ENCODE results near the gene ROM1. TPM values are rescaled to one million over a fixed set of nuclear protein-coding genes. Genes with fewer than 3 reads are reported as not detected.
"Not testable (repeated sequence)": the region's sequence is repeated elsewhere in the genome, so short reads cannot be mapped to it uniquely, and the experiment has no call there.

Gene ROM1
- total RNA-seq, result 1 to 10 TPM; 3.2 to 3.6 TPM

DNA sequence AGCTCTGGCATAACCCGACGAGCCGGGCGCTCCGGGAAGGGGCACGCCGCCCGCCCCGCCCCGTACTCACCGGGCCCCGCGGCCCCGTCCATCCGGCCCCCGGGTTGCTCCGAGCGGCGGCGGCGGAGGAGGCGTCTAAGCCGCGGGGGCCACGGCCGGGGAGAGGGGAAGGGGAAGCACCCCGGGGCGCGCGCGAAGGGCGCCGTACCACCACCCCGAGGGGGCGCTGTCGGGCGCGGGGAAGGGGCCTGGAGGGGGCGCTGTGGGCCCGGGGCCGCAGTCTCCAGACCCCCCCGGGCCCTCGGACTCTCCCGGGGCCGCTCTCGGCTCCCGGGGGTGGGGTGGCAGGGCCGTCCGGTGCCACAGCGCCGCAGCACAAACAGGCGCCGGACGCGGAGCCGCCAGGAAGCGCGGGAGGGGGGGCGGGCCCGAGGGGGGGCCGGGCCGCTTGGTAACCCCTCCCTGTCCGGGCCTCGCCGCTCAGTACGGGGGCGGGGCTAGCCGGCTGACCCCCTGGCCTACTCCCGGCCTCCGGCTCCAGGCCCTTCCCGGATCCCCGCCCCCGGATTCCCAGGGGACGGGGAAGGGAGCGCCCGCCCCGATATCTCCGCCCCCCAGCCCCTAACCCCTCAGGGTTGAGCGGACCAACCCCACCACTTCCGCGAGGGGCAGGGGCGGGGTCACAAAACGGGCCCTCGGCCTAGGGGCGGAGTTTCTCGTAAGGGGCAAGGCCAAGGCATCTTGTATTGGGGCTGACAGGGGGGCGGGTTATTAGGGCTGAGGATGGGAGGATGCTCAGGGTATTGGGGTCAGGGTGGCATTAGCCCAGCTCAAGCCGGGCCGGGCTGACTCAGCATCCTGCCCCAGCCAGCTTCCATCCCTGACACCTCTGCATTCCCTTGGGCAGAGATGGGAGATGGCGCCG, at the start of gene ROM1, which contains the start of gene EML3:
Gene ROM1 (plus strand): TSS at position 892 of the 925 bp plus-strand sequence. CDS start 25 bp downstream, at position 917.
Gene EML3 (minus strand): TSS at position 410 of the 925 bp plus-strand sequence. CDS start 318 bp downstream, at position 92.
- no peaks in the 10 kb centered on the region for H3K9me3 ChIP-seq
- intact Hi-C loops (cut with DNase I), result no loop called here
- H3K9ac ChIP-seq (ENCODE audit: low read depth in 2 of 2, low read length in 2 of 2), result peak within 1 kb of the TSS; percentile 80 to 85
- H3K27ac ChIP-seq, result peak within 1 kb of the TSS; percentile 97
- H3K4me1 ChIP-seq, result peaks cover 6% of the 10 kb centered on the region
- peak within 1 kb of the TSS; percentile 80 for H3K4me3 ChIP-seq
- no peaks in the 10 kb centered on the region for H3K27me3 ChIP-seq
- peak; percentile 92 for DNase-seq
- peak; percentile 95 for TF ChIP-seq CTCF (IDR thresholded peaks at IDR 0.05)
- no peaks in the 10 kb centered on the region for H3K36me3 ChIP-seq

DNA sequence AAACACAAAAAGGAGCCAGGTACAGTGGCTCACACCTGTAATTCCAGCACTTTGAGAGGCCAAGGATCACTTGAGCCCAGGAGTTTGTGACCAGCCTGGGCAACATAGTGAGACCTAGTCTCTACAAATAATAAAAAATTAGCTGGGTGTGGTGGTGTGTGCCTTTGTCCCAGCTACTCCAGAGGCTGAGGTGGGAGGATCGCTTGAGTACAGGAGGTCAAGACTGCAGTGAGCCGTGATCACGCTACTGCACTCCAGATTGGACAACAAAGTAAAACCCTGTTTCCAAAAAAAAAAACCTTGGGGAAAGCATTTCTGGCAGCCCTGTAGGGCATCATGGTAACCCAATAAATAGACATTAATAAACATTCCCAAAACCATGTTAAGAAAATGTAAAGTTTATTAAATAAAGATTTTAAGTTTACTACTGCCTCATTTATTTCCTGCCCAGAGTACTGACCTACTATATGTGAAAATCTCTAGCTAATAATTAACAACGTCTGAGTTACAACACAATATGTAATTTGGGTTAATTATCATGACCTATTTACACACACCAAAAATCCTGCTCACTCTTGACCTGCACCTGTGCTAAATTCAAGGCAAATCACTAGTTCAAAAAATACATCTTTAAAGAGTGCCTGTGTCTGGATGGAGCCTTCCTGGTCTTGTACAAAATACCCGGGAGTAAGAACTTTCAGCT, 47.8 kb upstream of the ROM1 start:
- Histone ChIP-seq H3K4me1 (no peaks in the 10 kb centered on the region), H3K4me3 (no peak overlapping the region), H3K36me3 (peaks cover 10% of the 10 kb centered on the region), H3K9me3 (no peaks in the 10 kb centered on the region), H3K27ac (no peak overlapping the region), H3K9ac (ENCODE audit: low read depth in 2 of 2, low read length in 2 of 2) (no peak overlapping the region), H3K27me3 (no peaks in the 10 kb centered on the region)
- TF ChIP-seq CTCF (IDR thresholded peaks at IDR 0.05), result no peak
- intact Hi-C loops (cut with DNase I), result no loop called here
- DNase-seq, result no peak

- no peak overlapping the region for H3K4me3 ChIP-seq
- no peak overlapping the region for H3K9ac ChIP-seq (ENCODE audit: low read depth in 2 of 2, low read length in 2 of 2)
Measured at GRCh38 chr11:62566247-62566646, 46.8 kb upstream of the ROM1 start.

DNA sequence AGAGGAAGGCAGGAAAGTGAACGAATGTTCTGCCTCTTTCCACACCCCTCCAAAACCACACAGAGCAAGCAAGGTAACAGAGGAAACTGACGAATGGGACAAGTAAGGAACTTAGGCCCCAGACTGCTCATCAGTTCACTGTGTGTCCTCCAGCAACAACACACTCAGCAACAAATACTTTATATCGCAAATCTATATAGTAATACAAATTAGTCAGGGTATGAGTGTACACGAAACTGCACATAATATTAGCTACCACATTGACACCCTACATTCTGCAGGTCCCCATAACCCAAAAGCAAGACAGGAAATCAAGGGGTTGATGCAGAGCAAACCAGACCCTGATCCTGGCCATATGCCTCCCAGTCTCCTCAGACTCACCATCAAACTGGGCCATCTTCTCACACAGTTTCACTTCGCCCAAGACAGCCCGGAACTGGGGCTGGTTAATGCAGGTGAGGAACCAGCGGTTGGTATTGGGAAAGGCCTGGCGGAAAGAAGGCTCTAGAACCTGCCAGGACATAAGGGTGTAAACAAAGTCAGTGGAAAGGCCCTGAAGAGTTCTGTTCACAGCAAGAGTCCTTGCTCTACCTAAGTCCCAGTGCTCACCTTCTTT, 45.9 kb upstream of the ROM1 start:
- no peak for TF ChIP-seq CTCF (IDR thresholded peaks at IDR 0.05)
- no peaks in the 10 kb centered on the region for H3K4me1 ChIP-seq
- H3K9me3 ChIP-seq, result no peaks in the 10 kb centered on the region
- intact Hi-C loops (cut with DNase I), result no loop called here
- peaks cover 10% of the 10 kb centered on the region for H3K36me3 ChIP-seq
- no peak overlapping the region for H3K4me3 ChIP-seq
- H3K27ac ChIP-seq, result no peak overlapping the region
- no peak for DNase-seq
- no peaks in the 10 kb centered on the region for H3K27me3 ChIP-seq
- no peak overlapping the region for H3K9ac ChIP-seq (ENCODE audit: low read depth in 2 of 2, low read length in 2 of 2)

More at GRCh38 chr11:62566247-62566646, 46.8 kb upstream of the ROM1 start:
- Histone ChIP-seq H3K4me1 (no peaks in the 10 kb centered on the region), H3K9me3 (no peaks in the 10 kb centered on the region), H3K27me3 (no peaks in the 10 kb centered on the region), H3K36me3 (peaks cover 10% of the 10 kb centered on the region), H3K27ac (no peak overlapping the region)
- TF ChIP-seq CTCF (IDR thresholded peaks at IDR 0.05), result no peak
- DNase-seq, result no peak
- intact Hi-C loops (cut with DNase I), result no loop called here

DNA sequence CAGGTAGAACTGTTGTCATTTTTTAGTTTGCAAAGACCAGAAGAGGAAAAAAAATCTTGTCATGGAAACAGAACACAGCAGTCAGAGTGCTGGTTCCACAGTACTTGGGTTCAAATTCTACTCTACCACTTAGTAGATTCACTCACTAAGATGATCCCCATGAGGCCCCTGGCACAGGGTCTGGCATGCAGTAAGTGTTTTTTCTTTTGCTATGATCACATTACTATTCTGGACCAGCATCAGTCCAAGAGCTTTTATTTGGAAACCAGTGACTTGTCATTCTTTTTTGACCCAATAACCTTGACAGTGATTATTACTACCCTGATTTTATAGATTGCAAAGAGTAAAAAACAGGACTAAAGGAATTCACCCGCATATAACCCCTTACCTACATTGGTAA, 43.4 kb upstream of the ROM1 start:
- intact Hi-C loops (cut with DNase I), result no loop called here
- no peaks in the 10 kb centered on the region for H3K4me1 ChIP-seq
- no peak overlapping the region for H3K9ac ChIP-seq (ENCODE audit: low read depth in 2 of 2, low read length in 2 of 2)
- no peaks in the 10 kb centered on the region for H3K9me3 ChIP-seq
- H3K4me3 ChIP-seq, result no peak overlapping the region
- DNase-seq, result no peak
- H3K36me3 ChIP-seq, result peaks cover 10% of the 10 kb centered on the region
- no peak overlapping the region for H3K27ac ChIP-seq
- TF ChIP-seq CTCF (IDR thresholded peaks at IDR 0.05), result no peak
- H3K27me3 ChIP-seq, result no peaks in the 10 kb centered on the region

- DNase-seq; H3K27me3 ChIP-seq; H3K36me3 ChIP-seq; H3K9me3 ChIP-seq; H3K9ac ChIP-seq (ENCODE audit: low read depth in 2 of 2, low read length in 2 of 2); H3K27ac ChIP-seq; intact Hi-C loops (cut with DNase I); H3K4me3 ChIP-seq: not testable (repeated sequence)
- peaks cover 12% of the 10 kb centered on the region for H3K4me1 ChIP-seq
Measured at GRCh38 chr11:62570903-62571302, 42.2 kb upstream of the ROM1 start.

DNA sequence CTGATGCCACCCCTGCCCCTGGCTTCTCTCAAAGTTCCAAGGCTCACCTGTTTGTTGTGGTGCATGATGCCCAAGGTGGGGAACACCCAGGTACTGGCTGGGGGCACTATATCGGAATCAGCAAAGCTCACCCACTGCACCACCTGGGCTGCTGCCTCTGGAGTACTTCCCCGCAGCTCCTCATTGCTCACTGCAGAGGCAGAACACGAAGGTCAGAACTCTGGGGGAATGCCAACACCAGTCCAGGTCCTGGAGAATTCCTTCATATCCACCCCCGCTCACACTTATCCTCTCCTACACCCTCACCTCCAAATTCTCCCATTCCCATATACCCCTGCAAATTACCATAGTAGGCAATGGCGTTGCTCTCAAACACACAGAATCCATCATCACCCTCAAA, 41.6 kb upstream of the ROM1 start:
- H3K9me3 ChIP-seq; H3K4me3 ChIP-seq; H3K27me3 ChIP-seq; H3K27ac ChIP-seq; DNase-seq; H3K36me3 ChIP-seq; H3K9ac ChIP-seq (ENCODE audit: low read depth in 2 of 2, low read length in 2 of 2); intact Hi-C loops (cut with DNase I): not testable (repeated sequence)
- peaks cover 12% of the 10 kb centered on the region for H3K4me1 ChIP-seq

Measured in colonic mucosa (tissue), 4 donors.